Measurements from ENCODE around the gene FSIP1.

DNA sequence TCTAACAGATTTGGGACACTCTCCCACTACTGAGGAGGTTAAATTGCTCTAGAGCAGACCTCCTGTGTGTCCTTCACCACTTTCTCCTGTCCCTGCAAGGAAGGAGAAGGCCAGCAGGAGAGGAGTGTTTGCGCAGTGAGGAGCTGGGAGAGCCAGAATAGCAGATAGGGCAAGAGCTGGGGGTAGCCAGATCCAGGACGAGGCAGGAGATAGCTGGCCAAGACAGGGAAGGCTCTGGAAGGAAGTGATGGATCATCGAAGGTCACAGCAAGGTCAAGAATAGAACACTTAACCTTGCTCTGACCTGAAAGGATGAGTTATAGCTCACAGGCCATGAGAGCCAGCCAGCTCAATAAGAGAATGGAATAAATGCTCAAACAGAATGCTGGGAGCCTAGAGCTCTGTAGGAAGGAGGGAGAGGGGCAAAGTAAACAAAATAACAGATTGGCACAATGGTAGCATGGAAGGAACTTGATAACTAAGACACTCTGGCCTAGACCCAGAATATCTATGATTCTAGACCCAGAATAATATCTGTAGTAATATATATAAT, 37.5 kb upstream of the FSIP1 start:
- TF ChIP-seq EZH2phosphoT487 (IDR thresholded peaks at IDR 0.05) (no peak), EZH2 (IDR thresholded peaks at IDR 0.05) (no peak)

Data from neural progenitor cell (in vitro differentiated cells).